A204.1 (cell line): ENCODE results near the gene SERTM2.

Source experiments
- FAIRE-seq: peaks from 2 replicates; lab custom pipeline; 2012; peaks lifted over from hg19 to GRCh38; lab: Jason Lieb, UNC

The SERTM2 gene

DNA sequence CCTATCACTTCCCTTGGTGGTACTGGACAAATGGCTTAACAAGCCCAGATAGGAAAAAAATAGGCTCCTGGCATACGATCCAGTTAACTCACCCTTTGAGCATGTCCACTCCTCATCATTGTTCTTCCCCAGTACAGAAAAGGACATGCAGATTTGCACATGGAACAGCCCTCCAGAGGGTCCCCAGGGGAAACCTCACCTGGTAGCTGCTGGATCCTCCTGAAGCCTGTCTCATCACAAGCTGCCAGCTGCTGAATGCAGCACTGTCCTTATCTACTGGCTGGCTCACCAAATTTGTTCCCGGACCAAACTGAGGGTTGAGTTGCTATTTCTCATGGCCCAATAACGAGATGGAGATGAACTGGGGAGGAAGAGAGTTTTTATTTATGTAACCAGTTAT, 49.4 kb downstream of the SERTM2 start:
- no peak for FAIRE-seq

DNA sequence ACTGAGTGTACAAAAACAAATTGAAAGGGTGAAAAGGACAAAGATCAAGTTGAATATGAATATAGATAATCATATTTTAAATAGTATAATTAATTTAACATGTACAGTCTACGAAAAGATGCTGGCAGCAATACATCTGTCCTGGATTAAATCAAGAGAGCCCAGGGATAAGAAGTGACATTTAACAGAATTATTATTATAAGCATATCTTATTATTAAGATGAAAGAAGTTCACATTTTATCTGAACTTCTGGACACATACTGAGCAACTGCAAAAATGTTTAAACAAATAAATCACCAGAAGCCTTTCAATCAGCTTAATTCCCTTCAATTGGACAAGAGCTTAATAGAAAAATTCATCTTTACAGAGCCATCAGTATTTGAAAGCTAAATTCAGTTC, 50.4 kb downstream of the SERTM2 start:
- FAIRE-seq: no peak

DNA sequence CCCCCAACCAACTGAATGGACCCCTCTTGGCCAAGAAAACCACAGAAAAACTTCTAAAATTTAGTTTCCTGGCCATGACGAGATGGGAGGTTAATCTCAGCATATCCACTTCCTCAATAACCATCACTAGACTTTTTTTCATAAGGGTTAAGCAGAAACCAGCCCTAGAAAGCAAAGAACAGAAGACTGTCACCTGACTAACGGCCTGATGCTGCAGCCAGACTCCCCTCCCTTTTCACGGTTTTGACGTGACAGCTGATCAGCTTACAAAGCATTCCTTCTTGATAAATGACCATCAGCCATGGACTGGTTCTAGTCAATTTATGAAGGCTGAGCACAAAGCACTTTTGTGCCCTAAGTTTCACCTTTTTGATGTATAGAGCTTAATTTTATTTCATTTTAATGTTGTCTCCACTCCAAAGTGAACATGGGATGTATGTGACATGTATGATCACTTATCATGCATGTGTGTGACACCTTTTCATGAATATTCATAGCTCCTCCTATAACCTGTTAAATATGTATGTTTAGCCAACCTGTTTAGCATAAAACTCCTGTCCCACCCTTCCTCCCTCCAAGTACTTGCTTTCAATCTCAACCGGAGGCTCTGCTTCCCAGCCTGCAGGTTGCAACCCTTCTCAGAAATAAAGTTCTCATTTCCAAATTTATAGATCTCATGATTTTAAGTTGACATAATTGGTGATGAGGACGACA, 56.3 kb downstream of the SERTM2 start:
- FAIRE-seq: no peak

DNA sequence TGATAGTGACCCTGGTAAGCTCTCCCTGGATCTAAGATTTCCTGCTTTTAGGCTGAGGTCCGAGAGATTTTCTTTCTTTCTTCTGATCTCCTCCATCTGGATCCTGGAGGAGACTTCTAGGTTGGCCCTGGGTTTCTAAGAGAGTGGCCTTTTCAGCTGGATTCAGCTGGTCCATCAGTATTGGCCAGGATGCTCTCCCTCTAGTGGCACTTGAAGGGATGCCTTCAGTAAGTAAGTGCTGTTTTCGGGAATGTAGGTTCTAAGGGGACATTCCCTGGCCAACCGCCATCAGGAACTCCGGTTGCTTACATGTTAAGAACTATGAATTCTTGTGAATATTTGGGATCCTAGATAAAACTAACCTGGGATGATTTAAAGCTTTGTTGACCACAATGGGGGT, 56.9 kb downstream of the SERTM2 start:
- no peak for FAIRE-seq

DNA sequence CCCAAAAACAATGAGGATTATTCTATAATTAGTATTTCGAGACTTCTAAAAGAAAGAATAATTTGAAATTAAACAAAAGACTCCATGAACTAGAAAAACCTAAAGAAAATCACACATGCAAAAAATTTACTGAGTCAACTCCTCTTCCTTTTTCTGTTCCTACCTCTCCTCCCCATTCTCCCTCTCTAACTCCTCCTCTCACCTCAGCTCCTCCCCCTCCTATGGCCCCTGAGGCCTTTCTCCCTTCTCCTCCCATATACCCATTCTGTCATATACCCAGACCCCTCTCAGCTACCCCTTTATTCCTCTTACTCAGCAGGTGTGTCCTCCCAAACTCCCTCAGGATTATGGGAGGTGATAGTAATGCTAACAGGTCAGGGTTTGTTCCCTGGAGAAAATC, 57.4 kb downstream of the SERTM2 start:
- no peak for FAIRE-seq
